ENCODE data around the gene RILPL2.
"Not testable (repeated sequence)": the region's sequence is repeated elsewhere in the genome, so short reads cannot be mapped to it uniquely, and the experiment has no call there.

The RILPL2 gene

GRCh38 chr12:123436017-123436964, at the start of gene RILPL2:
TSS of gene RILPL2 (minus strand) at chr12:123436684. CDS start at chr12:123436420, 264 bp downstream.
- TF ChIP-seq CTCF (conservative IDR thresholded peaks at IDR 0.05; ENCODE audit: low read depth, low read length) = no peak
- peak; percentile 84 for DNase-seq (ENCODE audit: low read depth)
- H3K4me3 ChIP-seq (ENCODE audit: low read depth, low read length) = peak within 1 kb of the TSS; percentile 90

- no peak for TF ChIP-seq CTCF (conservative IDR thresholded peaks at IDR 0.05; ENCODE audit: low read depth, low read length)
- no peak for DNase-seq (ENCODE audit: low read depth)
- H3K4me3 ChIP-seq (ENCODE audit: low read depth, low read length) = no peak overlapping the region
These were observed 49.3 kb upstream of the RILPL2 start for GRCh38 chr12:123485756-123486155.

GRCh38 chr12:123483602-123484248, 47.2 kb upstream of the RILPL2 start:
- no peak overlapping the region for H3K4me3 ChIP-seq (ENCODE audit: low read depth, low read length)
- no peak for TF ChIP-seq CTCF (conservative IDR thresholded peaks at IDR 0.05; ENCODE audit: low read depth, low read length)
- peak; percentile 18 for DNase-seq (ENCODE audit: low read depth)

GRCh38 chr12:123482876-123483275, 46.4 kb upstream of the RILPL2 start:
- no peak for DNase-seq (ENCODE audit: low read depth)
- no peak for TF ChIP-seq CTCF (conservative IDR thresholded peaks at IDR 0.05; ENCODE audit: low read depth, low read length)
- H3K4me3 ChIP-seq (ENCODE audit: low read depth, low read length) = no peak overlapping the region

GRCh38 chr12:123481251-123481650, 44.8 kb upstream of the RILPL2 start:
- not testable (repeated sequence) for H3K4me3 ChIP-seq (ENCODE audit: low read depth, low read length); DNase-seq (ENCODE audit: low read depth)

GRCh38 chr12:123479442-123480180, 43.1 kb upstream of the RILPL2 start:
- no peak overlapping the region for H3K4me3 ChIP-seq (ENCODE audit: low read depth, low read length)
- no peak for TF ChIP-seq CTCF (conservative IDR thresholded peaks at IDR 0.05; ENCODE audit: low read depth, low read length)
- no peak for DNase-seq (ENCODE audit: low read depth)

- no peak overlapping the region for H3K4me3 ChIP-seq (ENCODE audit: low read depth, low read length)
- peak; percentile 42 for DNase-seq (ENCODE audit: low read depth)
- TF ChIP-seq CTCF (conservative IDR thresholded peaks at IDR 0.05; ENCODE audit: low read depth, low read length) = no peak
These were observed 42.3 kb upstream of the RILPL2 start for GRCh38 chr12:123478762-123479161.

All from choroid plexus epithelial cell (primary cell).